Measurements from ENCODE around the gene CELSR1.
"Not testable (repeated sequence)": the region's sequence is repeated elsewhere in the genome, so short reads cannot be mapped to it uniquely, and the experiment has no call there.

The CELSR1 gene

DNA sequence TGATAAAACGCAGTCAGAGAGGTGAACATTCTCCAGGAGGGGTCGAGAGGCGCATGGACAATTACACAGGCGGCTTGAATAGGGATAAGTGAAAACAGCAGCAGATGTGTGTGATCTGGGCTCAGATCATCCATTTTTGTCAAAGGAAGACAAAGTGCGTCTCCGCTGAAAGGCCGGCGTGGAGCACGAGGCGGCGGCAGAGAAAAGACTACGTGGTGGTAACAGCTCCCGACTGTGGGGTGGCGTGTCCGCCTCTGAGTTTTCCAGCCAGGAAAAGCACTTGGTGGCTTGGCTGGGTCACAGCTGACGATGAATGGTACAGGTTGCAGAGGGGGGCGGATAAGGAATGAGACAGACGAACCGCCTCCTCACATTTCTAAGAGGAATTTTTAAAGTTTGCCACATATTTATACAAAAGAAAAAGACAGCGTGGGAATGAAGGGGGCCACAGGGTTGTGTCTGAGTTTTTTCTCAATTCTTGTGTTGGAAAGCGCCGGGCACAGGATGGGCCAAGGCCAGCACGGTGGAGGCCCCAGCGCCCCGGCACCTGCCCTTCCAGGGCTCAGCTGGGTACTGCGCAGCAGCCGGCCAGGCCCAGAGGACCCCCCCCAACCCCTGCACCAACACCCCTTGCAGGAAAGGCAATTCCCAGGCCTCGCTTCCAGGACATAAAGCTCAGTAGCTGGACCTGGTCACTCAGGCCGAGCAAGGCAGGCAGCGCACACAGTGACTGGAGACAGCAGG, 121.5 kb downstream of the CELSR1 start:
- no peak for FAIRE-seq

DNA sequence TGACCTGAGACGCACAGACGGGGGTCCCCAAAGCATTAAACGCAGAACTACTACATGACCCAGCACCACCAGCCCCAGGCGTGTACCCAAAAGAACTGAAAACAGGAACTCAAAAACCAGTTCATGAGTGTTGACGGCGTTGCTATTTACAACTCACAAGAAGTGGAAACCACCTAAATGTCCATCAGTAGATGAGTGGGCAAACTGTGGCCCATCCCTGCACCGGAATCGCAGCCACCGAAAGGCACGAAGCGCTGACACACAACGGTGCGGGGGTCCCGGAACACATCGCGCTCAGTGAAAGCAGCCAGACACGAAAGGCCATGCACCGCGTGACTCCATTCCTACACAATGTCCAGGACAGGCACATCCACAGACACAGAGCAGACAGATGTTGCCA, 122.7 kb downstream of the CELSR1 start:
- no peak for FAIRE-seq

DNA sequence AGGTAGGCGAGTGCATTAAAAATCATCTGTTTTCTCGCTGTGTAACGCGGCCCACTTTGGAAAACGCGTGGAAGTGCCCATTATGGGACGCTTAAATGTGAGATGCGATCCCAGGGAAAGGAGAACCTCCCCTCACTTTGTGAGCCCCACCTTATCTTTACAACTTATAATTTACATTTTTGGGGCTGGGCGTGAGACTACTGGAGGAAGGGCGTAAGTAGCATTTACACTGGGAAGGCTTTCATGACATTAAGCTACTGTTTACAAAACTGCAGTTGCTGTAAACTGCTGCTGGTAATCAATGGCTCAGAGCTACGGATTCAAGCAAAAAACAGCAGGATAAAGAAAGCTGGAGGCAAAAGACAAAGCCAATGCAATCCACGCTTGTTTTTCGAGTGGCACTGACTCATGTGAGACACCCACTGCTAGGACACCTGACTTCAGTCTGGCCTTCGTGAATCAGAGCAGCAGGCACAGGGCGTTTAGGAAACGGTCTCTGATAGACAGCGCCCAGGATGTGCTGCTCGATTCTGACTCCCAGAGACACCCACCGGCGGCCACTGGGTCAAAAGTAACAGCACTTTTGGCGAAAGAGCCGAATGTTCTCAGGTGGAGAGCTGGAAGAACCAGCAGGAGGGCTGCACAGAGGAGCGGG, 123.6 kb downstream of the CELSR1 start:
- FAIRE-seq, result no peak

DNA sequence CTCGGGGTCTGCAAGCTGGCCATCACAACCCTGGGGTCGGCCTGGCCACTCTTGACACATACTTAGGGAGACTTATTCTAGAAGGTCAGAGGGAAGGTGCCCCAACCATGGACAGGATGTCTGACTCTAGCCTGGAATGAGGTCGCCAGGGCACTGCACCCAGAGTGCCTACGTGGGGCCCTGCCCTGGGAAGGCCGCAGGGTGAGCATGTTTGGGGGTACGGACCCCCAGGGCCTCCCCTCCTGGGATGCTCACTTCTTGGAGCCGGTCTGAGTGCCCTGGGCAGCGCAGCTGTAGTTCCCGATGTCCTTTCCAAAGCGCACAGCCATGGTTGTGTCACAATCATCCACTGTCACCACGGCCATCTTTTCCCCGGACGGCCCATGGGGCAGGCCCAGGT, 126.1 kb downstream of the CELSR1 start:
- FAIRE-seq, result no peak

DNA sequence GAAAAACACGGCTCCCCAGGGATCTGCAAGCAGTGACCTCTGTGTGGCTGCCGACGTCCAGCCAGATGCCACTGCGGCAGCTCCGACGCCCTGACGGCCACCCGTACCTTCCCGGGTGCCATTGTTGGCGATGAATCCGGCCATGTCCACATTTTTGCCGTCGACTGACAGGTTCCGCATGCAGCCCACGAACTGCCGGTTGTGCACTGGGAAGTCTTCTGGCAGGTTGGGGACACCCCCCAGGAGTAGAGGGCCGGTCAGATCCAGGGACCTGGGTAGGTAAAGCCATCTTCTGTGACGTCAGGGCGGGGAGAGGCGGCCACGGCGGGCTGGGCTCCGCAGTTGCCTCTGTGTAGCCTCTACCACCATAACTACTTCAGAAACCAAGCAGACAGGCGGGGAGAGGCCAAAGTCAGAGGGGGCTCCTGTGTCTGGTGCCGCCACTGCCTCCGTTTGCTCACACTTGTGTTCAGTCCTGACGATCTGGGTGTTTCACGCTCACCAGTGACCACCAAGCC, 127.1 kb downstream of the CELSR1 start:
- FAIRE-seq, result no peak

DNA sequence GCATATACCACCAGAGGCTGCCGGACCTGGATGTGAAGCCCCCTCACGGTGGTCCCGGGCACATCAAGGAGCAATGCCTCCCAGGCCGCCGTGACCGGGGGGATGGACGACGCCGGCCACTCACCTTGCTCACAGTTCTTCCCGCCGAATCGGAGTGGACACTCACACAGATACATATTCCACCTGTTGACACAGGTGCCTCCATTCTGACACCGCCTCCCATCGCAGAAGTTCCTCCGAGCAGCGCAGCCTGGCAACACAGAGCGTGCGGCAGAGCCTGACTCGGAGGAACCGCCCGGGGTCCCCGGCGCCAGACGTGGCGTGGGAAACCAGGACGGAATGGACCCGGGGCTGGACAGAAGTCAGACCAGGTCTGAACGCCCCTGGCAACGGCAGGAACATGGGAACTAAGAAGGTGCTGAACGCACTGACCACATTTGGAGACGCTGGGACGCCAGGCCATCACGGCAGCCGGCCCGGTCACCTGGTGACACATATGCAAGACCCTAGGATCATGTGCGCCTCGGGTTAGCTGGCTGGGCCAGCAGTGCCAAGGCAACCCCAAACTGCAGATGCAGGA, 127.7 kb downstream of the CELSR1 start:
- no peak for FAIRE-seq

DNA sequence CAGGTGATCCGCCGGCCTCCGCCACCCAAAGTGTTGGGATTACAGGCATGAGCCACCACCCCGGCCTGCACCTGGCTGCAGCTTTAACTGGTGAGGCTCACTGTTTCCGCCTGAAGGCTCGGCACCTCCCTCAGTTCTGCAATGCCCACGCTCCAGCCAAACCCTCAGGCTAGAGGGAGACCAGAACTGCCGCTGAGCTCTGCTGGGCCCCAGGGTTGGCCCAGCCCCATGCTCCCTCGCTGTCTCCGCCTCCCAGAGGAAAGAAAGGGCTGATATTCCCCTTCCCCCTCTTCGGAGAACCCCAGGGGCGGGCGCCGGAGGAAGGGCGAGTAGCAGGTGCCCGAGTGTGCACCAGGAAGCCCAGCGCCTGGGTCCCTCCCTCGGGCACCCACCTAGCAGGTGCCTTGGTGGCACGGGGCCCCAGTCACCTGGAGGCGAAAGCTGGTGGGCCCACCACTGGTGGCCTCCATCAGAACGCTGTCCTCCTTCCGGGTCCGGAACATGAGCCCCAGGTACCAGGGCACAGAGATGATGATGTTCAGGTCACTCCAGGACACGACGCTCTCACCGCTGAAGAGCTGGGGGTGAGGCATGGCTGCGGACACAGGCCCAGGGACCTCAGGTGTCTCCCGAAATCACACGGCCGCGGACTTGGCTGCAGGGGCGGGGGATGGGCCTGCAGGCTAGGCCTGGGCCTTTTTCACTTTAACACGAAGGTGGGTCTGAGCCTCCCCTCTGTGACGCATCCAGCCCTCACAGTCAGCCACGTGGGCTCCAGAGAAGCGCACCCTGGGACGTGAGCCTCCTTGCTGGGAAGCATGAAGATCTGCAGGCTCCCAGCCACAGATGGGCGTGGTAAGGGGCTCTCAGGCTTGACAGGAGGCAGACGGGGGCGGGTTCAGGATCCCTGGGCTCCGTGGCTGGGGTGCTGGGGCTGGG, 128.6 kb downstream of the CELSR1 start:
- no peak for FAIRE-seq

DNA sequence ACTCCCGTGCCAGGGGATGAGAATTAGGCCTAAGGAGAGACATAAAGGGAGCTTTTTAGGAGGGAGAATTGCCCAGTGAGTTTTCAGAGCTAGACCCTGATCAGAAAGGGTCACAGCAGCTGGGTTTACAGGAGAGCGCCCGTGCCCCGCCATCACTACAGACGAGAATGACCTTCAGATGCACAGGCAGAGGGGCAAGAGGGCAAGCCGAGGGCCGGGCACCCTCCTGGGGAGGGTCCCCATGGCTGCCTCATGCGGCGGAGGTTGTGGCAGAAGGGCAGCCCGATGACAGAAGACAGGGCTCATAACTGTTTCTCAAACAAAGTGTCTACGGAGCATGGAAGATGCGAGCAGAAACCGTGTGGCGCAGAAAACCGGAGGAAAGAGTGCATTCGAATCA, 129.7 kb downstream of the CELSR1 start:
- FAIRE-seq, result no peak

DNA sequence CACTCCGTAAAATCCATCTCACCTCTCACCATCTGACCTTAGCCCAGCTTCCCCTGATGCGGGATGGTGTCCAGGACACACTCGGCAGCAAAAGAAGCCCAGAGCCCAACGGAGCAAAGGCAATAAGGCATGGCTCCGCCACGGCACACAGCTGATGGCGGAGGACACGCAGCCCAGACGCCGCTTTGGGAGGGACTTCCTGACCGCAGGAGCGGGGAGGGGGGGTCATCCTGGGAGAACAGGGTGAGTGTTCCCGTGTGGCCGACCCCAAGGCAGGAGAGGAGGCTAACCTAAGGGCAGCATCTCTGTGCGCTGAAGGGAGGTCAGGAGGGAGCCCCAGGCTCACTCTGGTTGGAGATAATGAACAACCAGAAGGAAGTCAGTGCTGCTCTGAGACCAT, 130.6 kb downstream of the CELSR1 start:
- no peak for FAIRE-seq

DNA sequence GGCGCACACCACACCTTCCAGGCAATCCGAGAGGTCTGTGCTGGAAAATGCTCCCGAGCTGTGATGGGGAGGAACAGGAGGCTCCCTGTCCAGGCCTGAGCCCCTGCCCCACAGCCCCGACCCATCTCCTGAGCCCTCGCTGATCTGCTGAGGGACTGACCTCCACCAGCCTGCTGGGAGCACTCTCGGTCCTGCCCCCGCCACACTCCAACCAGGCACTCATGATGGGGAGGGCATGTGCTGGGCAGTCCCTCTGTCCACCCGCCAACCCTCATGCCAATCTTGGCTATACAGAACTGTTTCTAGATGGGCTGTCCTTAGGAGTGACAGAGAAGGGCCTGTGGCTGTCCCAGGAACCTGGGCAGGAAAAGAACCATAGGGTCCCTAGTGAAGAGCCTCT, 131.1 kb downstream of the CELSR1 start:
- no peak for FAIRE-seq

DNA sequence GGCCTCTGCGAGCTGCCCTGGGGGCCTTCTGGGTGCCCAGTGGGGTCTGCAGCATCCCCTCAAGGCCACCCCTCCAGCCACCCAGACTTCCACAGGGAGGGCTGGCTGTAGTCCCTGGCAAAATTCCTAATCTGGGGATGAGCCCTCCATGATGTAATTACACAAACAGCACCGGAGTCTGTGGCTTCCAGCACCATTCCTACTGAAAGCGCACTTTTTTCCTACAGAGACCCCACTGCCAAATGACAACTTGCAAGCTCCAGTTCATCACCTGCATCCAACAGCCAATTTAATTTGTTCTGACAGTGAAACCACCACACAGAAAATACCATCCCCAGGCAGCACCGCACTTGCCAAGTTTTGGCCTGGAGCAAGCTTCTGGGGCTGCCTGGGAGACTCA, 131.5 kb downstream of the CELSR1 start:
- FAIRE-seq, result no peak

DNA sequence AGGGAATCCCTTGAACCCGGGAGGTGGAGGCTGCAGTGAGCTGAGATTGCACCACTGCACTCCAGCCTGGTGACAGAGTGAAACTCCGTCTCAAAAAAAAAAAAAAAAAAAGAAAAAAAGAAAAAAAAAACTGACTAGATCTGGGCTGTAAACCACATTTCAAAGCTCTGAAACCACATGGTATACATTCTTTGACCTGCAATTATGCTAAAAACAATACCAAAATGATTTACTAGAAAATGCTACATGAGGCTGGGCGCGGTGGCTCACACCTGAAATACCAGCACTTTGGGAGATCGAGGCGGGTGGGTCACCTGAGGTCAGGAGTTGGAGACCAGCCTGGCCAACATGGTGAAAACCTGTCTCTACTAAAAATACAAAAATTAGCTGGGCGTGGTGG, 133.5 kb downstream of the CELSR1 start:
- not testable (repeated sequence) for FAIRE-seq

DNA sequence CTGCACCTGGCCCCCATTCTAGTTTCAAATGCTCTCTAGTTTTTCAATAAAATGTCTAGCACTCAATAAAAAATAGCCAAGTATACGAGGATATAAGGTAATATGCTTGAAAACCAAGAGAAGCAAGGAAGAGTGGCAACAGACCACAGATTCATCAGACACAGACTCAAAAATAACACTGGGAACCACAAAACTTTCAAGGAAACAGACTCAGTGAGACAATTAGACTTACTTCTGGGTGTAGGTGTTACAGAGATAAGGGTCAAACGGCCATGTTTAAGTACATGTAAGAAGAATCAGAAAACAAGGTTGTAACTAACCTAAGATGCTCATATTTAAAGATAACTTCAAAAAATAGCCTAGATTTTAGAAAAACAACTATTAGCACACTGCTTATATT, 134.9 kb downstream of the CELSR1 start:
- FAIRE-seq, result no peak

DNA sequence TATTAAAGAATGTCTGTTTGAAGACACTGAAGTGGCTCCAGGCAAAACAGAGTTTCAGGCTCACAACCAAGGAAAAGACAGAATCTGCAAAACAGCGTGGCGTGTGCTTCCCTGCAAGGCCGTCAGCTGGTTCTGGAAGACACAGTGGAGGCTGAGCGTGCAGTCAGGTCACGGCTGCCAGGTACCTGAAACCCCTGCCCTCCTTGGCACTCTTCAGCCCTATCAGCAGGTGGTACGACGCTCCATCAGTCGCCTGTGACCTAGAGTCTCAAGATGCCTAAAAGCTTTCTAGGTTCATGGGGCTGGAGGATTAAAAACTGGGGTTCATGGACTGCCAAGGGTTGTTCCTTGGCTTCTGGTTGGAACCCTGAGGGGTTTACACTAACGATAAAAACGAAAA, 136.1 kb downstream of the CELSR1 start:
- FAIRE-seq, result no peak

DNA sequence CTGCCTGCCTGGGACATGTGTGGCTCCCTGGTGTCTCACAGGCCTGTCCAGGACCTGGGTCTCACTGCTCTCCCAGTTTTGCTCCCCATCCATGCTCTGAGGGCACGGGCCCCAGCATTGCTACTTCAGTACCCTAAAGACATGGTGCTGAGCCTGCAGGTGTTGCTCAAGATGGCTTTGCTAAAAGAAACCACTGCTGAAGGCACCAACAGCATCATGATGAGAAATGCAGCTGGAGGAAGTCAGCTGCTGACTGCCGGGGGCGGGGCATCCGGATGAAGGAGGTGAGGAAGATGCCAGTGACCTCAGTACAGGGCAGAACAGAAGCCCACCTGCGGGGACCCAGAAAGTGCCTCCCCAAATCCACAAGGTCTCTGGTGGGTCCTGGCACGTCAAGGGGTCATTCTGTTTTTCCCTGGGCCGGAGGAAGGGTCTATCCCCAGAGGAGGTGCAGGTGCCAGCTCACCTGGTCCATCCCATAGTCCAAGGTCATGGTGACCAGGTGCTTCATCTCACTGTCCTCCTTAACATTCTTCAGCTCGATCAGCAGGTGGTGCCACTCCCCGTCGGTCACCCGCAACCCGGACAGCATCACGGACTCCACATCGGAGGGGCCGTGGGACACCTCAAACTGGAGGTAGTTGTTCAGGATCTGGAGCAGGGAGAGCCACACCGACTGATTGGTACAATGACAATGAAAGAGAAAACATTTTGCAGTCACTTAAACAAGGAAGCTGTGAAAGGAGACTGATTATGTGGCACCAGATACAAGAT, 138.0 kb downstream of the CELSR1 start:
- no peak for FAIRE-seq

DNA sequence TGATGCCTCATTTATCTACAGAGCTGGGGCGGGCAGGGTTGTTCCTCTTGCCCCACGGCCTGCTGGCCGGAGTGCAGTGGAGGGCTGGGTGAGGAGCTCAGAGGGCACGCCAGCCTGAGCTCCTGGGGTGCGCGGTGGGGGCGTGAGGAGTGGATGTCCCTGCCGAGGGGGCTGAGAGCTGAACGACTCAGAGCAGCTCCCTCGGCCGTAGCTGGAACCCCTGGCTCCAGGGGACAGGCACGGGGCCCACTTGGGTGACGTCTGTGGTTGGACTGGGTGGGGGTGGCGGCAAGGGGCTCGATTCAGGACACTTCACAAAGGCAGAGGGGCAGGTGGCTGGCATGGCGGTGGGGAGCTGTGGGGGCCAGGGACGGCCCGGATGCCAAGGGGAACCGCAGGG, 139.5 kb downstream of the CELSR1 start:
- FAIRE-seq, result no peak

DNA sequence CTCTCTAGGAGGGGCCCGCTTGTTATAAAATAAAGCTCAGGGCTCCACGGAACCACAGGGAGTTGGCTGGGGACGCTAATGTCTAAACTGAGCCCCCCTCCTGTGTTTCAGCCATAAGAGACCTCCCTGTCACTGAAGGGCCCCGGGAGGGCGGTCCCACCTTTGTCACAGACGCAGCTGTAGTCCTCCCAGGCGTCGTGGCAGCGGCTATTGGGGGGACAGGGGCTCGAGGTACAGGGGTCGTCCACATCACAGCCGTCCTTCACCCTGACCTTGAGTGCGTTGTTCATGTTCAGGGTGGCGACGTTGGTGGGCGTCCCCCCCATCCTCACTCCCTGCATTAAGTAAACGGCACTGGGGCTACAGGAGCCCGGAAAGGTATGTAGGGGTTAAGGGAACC, 139.9 kb downstream of the CELSR1 start:
- FAIRE-seq, result no peak

DNA sequence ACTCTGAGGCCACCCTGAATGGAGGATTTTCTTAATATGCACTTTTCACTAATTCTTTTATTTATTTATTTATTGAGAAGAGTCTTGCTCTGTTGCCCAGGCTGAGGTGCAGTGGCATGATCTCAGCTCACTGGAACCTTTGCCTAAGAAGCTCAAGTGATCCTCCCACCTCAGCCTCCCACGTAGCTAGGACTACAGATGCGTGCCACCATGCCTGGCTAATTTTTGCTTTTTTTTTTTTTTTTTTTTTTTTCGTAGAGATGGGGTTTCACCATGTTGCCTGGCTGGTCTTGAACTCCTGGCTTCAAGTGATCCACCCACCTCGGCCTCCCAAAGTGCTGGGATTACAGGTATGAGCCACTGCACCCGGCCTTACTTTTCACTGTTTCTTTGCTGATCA, 140.4 kb downstream of the CELSR1 start:
- FAIRE-seq, result not testable (repeated sequence)

DNA sequence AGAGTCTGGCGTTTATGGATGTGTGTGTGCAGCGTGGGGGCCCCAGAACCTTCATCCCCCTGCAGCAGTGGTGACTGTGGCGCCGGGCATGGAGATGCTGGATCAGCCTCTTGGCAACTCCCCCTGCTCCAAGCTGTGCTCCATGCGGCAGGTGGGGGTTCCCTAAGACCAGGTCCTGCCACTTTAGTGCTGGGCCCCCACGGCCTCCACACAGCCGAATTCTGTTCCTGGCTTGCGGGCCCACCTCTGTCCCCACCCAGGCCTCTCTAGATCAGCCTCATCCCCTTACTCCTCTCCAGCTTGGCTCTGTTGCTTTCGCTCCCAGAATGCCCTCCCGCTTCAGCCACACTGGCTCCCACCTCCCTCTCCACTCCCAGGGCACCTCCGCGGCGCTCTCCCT, 142.3 kb downstream of the CELSR1 start:
- no peak for FAIRE-seq

DNA sequence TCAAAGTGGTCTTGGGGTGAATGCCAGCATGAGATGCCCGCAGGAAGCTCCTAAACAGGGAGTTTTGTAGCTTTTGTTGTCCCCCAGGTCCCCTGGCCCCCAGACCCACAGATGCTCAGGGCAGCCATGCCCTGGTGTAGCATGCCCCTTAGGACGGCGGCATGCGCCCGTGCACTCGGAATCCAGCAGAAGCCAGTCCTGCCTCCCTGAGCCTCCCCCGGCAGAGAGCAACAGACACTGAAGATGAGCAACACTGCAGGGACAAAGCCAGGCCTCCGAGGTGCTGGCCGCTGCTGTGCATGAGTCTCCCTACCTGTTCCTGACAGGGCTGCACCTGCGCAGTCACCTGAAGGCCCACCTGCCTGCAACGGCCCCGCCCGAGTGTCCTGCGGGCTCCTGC, 142.8 kb downstream of the CELSR1 start:
- FAIRE-seq, result no peak

DNA sequence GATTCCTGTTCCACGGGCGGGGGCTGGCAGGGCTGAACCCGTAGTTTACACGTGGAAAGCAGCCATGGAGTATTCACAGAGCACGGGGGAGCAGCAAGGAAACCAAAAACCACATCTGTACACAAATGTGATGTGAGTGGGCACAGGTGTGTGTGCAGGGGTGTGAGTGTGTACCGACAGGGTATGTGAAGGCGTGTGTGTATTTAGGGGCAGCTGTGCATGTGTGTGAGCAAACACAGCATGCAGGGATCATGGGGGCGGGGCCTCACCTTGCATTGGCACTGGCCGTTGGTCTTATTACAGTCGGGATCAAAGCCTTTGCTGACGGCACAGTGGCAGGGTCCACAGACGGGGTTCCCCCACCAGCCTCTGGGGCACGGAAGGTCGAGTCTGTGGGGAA, 143.5 kb downstream of the CELSR1 start:
- no peak for FAIRE-seq

Measured in endometrium (tissue), 2 donors.